Keratinocyte (primary cell): ENCODE measurements around the gene CD93. TPM values are rescaled to one million over a fixed set of nuclear protein-coding genes. Genes with fewer than 3 reads are reported as not detected.

ENCODE experiments used
- DNase-seq: peaks from one replicate; pipeline ENCODE4 v3.0.0-alpha.2; 2011; ENCODE audit warnings: low read depth, missing footprints, low spot score
- FAIRE-seq: peaks from 2 replicates; lab custom pipeline; 2011; peaks lifted over from hg19 to GRCh38; lab: Jason Lieb, UNC
- H2AFZ ChIP-seq: 2 replicates; pipeline ENCODE4 v1.6.0; 2012; ENCODE audit warnings: low read length, control low read depth, inconsistent platforms; ENCODE audit not compliant: control insufficient read depth
- H3K27ac ChIP-seq: 2 replicates; pipeline ENCODE4 v1.5.1; 2011; ENCODE audit warnings: low read length; ENCODE audit not compliant: control insufficient read depth, insufficient read depth
- H3K27me3 ChIP-seq: 3 replicates; pipeline ENCODE4 v1.6.0; 2011; ENCODE audit warnings: low read length; ENCODE audit not compliant: control insufficient read depth, insufficient read depth; ENCODE audit errors: extremely low read depth
- H3K36me3 ChIP-seq, 2 experiments: 2 replicates in 1 of 2; 3 replicates in 1 of 2; pipeline ENCODE4 v1.5.1; 2011; ENCODE audit warnings: low read length in 2 of 2, mild to moderate bottlenecking in 1 of 2; ENCODE audit not compliant: control insufficient read depth in 2 of 2, insufficient read depth in 2 of 2; ENCODE audit errors: extremely low read depth in 1 of 2
- H3K4me1 ChIP-seq: 3 replicates; pipeline ENCODE4 v1.5.1; 2011; ENCODE audit warnings: low read length; ENCODE audit not compliant: control insufficient read depth, insufficient read depth; ENCODE audit errors: extremely low read depth
- H3K4me2 ChIP-seq: 3 replicates; pipeline ENCODE4 v1.6.0; 2011; ENCODE audit warnings: low read depth, low read length; ENCODE audit not compliant: control insufficient read depth, insufficient read depth; ENCODE audit errors: extremely low read depth
- H3K4me3 ChIP-seq, 3 experiments: fragments of 200-600 bp in 1 of 3; sonication (generic) in 1 of 3; 2 replicates in 2 of 3; 3 replicates in 1 of 3; pipeline ENCODE4 v1.5.1; 2011 to 2016; ENCODE audit warnings: low read length in 3 of 3, mild to moderate bottlenecking in 3 of 3, control low read depth in 2 of 3, inconsistent platforms in 1 of 3, low read depth in 1 of 3, mixed read lengths in 1 of 3, mixed run types in 1 of 3, moderate library complexity in 1 of 3; ENCODE audit not compliant: control insufficient read depth in 2 of 3, insufficient read depth in 2 of 3; ENCODE audit errors: extremely low read depth in 1 of 3
- H3K79me2 ChIP-seq: 2 replicates; pipeline ENCODE4 v1.6.0; 2012; ENCODE audit warnings: low read length; ENCODE audit not compliant: control insufficient read depth, insufficient read depth
- H3K9ac ChIP-seq: 3 replicates; pipeline ENCODE4 v1.6.0; 2011; ENCODE audit warnings: low read length; ENCODE audit not compliant: control insufficient read depth, insufficient read depth; ENCODE audit errors: extremely low read depth
- H3K9me1 ChIP-seq: 3 replicates; pipeline ENCODE4 v1.6.0; 2011; ENCODE audit warnings: low read length; ENCODE audit not compliant: control insufficient read depth, insufficient read depth; ENCODE audit errors: extremely low read depth
- H3K9me3 ChIP-seq: 2 replicates; pipeline ENCODE4 v1.5.1; 2012; ENCODE audit warnings: low read depth, low read length; ENCODE audit not compliant: control insufficient read depth
- H4K20me1 ChIP-seq: 3 replicates; pipeline ENCODE4 v1.6.0; 2011; ENCODE audit warnings: low read length; ENCODE audit not compliant: control insufficient read depth, insufficient read depth; ENCODE audit errors: extremely low read depth
- EZH2 ChIP-seq: IDR thresholded peaks from one replicate; pipeline ENCODE4 v1.6.1; 2012; ENCODE audit warnings: inconsistent platforms, mild to moderate bottlenecking, low read length, moderate library complexity
- dilution Hi-C: fragments of 300-500 bp; cut with MboI; formaldehyde crosslinking; loops from one replicate; pipeline ENCODE4 v1.7.0; 2020; ENCODE audit warnings: low sequenced_read_pairs; ENCODE audit not compliant: extremely low pct_ligation_motif_present
- polyA plus RNA-seq, 5 experiments: library from polyadenylated mRNA; depleted of rRNA in 3 of 5; stranded (reverse) in 3 of 5; stranded (forward) in 1 of 5; unstranded in 1 of 5; fragments of >200 nt; gene quantifications; 1 replicate in 1 of 5; 2 replicates in 3 of 5; 3 replicates in 1 of 5; pipeline versions ENCODE4 v1.2.1 to v1.2.3, GENCODE V29; 2011 to 2012; ENCODE audit warnings: missing spikeins in 2 of 5, low read depth in 1 of 5, low replicate concordance in 1 of 5
- TF ChIP-seq, protein P1 (sequence below), 3 experiments: IDR thresholded peaks in 1 of 3; conservative IDR thresholded peaks in 1 of 3; optimal IDR thresholded peaks in 1 of 3; 2 replicates in 2 of 3; 3 replicates in 1 of 3; pipeline versions ENCODE3 to v1.5.1; 2011; ENCODE audit warnings: low read length in 3 of 3, mild to moderate bottlenecking in 3 of 3, moderate library complexity in 2 of 3, control low read depth in 1 of 3, inconsistent platforms in 1 of 3; ENCODE audit not compliant: insufficient read depth in 2 of 3; ENCODE audit errors: extremely low read depth in 1 of 3

The CD93 gene
- polyA plus RNA-seq, 1 donor (not counting 4 experiments of a cell fraction or from before 2014, with no cell fraction given): not detected

DNA sequence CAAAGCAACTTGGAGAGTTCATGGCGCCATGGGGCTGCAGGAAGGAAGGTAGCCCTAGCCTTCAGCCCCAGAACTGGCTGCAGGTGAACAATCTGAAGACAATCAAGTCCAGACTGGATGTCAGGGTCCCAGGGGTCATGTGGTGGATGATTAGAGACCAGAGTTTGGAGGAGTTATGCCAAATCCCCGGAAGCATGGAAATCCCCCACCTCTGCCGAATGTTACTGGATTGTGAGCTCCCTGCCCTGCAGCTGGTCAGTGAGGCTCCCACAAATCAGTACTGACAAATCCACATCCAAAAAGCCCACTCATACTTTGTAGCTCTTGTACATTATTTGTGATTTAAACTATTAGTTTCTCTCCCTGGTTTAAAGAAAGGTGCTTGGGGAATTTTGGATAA lies 21.3 kb upstream of the CD93 start:
- H3K27ac ChIP-seq: no peak overlapping the region
- H3K4me1 ChIP-seq: peaks cover 5% of the 10 kb centered on the region
- no peaks in the 10 kb centered on the region for H3K36me3 ChIP-seq
- H3K27me3 ChIP-seq: no peaks in the 10 kb centered on the region
- H3K79me2 ChIP-seq: no peaks in the 10 kb centered on the region
- no peak overlapping the region for H2AFZ ChIP-seq
- no peak for FAIRE-seq
- no peak for DNase-seq
- TF ChIP-seq, protein P1, sequence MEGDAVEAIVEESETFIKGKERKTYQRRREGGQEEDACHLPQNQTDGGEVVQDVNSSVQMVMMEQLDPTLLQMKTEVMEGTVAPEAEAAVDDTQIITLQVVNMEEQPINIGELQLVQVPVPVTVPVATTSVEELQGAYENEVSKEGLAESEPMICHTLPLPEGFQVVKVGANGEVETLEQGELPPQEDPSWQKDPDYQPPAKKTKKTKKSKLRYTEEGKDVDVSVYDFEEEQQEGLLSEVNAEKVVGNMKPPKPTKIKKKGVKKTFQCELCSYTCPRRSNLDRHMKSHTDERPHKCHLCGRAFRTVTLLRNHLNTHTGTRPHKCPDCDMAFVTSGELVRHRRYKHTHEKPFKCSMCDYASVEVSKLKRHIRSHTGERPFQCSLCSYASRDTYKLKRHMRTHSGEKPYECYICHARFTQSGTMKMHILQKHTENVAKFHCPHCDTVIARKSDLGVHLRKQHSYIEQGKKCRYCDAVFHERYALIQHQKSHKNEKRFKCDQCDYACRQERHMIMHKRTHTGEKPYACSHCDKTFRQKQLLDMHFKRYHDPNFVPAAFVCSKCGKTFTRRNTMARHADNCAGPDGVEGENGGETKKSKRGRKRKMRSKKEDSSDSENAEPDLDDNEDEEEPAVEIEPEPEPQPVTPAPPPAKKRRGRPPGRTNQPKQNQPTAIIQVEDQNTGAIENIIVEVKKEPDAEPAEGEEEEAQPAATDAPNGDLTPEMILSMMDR (optimal IDR thresholded peaks at IDR 0.05 in 1 of 3, IDR thresholded peaks at IDR 0.05 in 1 of 3, conservative IDR thresholded peaks at IDR 0.05 in 1 of 3; ENCODE audit: extremely low read depth in 1 of 3, insufficient read depth in 2 of 3, low read length in 3 of 3): no peak
- TF ChIP-seq EZH2: no peak
- H4K20me1 ChIP-seq: no peaks in the 10 kb centered on the region
- H3K9me3 ChIP-seq: no peaks in the 10 kb centered on the region
- no peaks in the 10 kb centered on the region for H3K9me1 ChIP-seq
- H3K4me2 ChIP-seq: no peak overlapping the region
- dilution Hi-C loops: no loop called here
- no peak overlapping the region for H3K4me3 ChIP-seq
- no peak overlapping the region for H3K9ac ChIP-seq

DNA sequence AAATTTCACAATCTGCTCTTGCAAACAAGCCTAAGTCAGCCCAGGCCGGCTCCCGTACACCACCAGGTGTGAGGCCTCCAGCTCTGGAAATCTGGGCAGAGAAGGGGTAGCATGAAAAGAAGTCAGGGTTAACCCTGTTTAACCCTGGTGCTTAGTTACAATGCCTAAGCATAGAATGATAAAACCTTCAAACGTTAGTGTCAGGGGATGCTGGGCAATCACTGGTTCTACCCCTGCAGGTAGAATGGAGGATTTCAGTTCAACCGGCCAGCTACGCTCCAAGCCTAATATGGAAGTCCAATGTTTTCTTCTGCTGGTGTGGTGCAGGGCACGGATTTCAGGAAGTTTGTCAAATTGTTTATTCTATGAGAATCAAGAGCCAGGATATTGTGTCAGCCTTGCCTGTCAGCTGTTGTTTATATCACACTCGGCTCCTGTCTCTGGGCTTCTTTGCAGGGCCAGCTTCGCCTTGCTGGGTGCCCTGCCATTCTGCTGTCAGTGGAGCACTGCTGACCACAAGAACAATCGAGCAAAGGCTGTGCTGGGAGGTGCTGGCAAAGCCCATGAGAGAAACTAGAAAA lies 20.2 kb upstream of the CD93 start:
- Histone ChIP-seq H3K9me3 (no peaks in the 10 kb centered on the region), H3K36me3 (no peaks in the 10 kb centered on the region), H3K27me3 (no peaks in the 10 kb centered on the region), H3K9me1 (no peaks in the 10 kb centered on the region), H3K27ac (no peak overlapping the region), H3K79me2 (no peaks in the 10 kb centered on the region), H3K4me1 (peaks cover 5% of the 10 kb centered on the region), H4K20me1 (no peaks in the 10 kb centered on the region), H2AFZ (no peak overlapping the region), H3K4me3 (no peak overlapping the region), H3K9ac (no peak overlapping the region), H3K4me2 (no peak overlapping the region)
- dilution Hi-C loops: no loop called here
- no peak for DNase-seq
- TF ChIP-seq, protein P1 (optimal IDR thresholded peaks at IDR 0.05 in 1 of 3, IDR thresholded peaks at IDR 0.05 in 1 of 3, conservative IDR thresholded peaks at IDR 0.05 in 1 of 3; ENCODE audit: extremely low read depth in 1 of 3, insufficient read depth in 2 of 3, low read length in 3 of 3): no peak
- no peak for FAIRE-seq
